Gastroesophageal sphincter (tissue), 4 donors: ENCODE results near the gene MUC5B. TPM values are rescaled to one million over a fixed set of nuclear protein-coding genes. Genes with fewer than 3 reads are reported as not detected.
"Not testable (repeated sequence)": the region's sequence is repeated elsewhere in the genome, so short reads cannot be mapped to it uniquely, and the experiment has no call there.

ENCODE experiments used
- ATAC-seq: fragments of 150-250 bp; one replicate; pipeline ENCODE4 v1.9.1; 2016; ENCODE audit warnings: mild to moderate bottlenecking, moderate library complexity
- H3K27ac ChIP-seq, 4 donors: fragments of 200-600 bp; sonication (generic) in 3 of 4; 1 replicate in 3 of 4; 2 replicates in 1 of 4; pipeline ENCODE4 v1.5.1; 2016 to 2019
- H3K27me3 ChIP-seq: fragments of 200-600 bp; sonication (generic); one replicate; pipeline ENCODE4 v1.5.1; 2019
- H3K36me3 ChIP-seq, 2 donors: fragments of 200-600 bp; sonication (generic); one replicate each; pipeline ENCODE4 v1.5.1; 2019; ENCODE audit warnings: control low read depth in 1 of 2
- H3K4me1 ChIP-seq, 3 donors: fragments of 200-600 bp; sonication (generic); 1 replicate in 2 of 3; 2 replicates in 1 of 3; pipeline ENCODE4 v1.5.1; 2016 to 2019; ENCODE audit warnings: control low read depth in 2 of 3
- H3K4me3 ChIP-seq, 2 donors: fragments of 200-600 bp; sonication (generic); one replicate each; pipeline ENCODE4 v1.5.1; 2019; ENCODE audit warnings: mild to moderate bottlenecking in 1 of 2, moderate library complexity in 1 of 2
- H3K9me3 ChIP-seq, 3 donors: fragments of 200-600 bp; sonication (generic); one replicate each; pipeline ENCODE4 v1.5.1; 2017 to 2019; ENCODE audit warnings: control low read depth in 2 of 3
- EP300 ChIP-seq: sonication (generic); formaldehyde crosslinking; IDR thresholded peaks from one replicate; pipeline ENCODE4 v1.6.1; 2017; ENCODE audit warnings: antibody characterized with exemption, mild to moderate bottlenecking
- POLR2A ChIP-seq, 2 donors: fragments of 450-650 bp; IDR thresholded peaks; one replicate each; pipeline ENCODE4 v1.6.1; 2017; ENCODE audit warnings: antibody characterized with exemption in 2 of 2, mild to moderate bottlenecking in 2 of 2, moderate library complexity in 1 of 2
- POLR2AphosphoS5 ChIP-seq: sonication (generic); formaldehyde crosslinking; IDR thresholded peaks from one replicate; pipeline ENCODE4 v1.6.1; 2017; ENCODE audit warnings: antibody characterized with exemption
- WGBS, 2 donors: methylation state at CpG; one replicate each; pipeline ENCODE4 v1.1.5; 2018; ENCODE audit warnings: low coverage in 1 of 2; 5-methylcytosine and 5-hydroxymethylcytosine counted together
- total RNA-seq, 4 donors: library from RNA; depleted of rRNA; stranded (reverse); fragments of >200 nt; gene quantifications; one replicate each; pipeline ENCODE4 v1.1.0, GENCODE V29; 2016
- TF ChIP-seq, protein P1 (sequence below), 4 experiments: fragments of 200-600 bp in 2 of 4; fragments of 450-650 bp in 2 of 4; sonication (generic) in 1 of 4; IDR thresholded peaks; one replicate each; pipeline ENCODE4 v1.5.1; 2017 to 2019; ENCODE audit warnings: antibody characterized with exemption in 4 of 4, mild to moderate bottlenecking in 2 of 4, moderate library complexity in 2 of 4

MUC5B gene
- total RNA-seq, 4 donors from 2014 or later, result 0.13 to 199 (median 0.60) TPM

DNA sequence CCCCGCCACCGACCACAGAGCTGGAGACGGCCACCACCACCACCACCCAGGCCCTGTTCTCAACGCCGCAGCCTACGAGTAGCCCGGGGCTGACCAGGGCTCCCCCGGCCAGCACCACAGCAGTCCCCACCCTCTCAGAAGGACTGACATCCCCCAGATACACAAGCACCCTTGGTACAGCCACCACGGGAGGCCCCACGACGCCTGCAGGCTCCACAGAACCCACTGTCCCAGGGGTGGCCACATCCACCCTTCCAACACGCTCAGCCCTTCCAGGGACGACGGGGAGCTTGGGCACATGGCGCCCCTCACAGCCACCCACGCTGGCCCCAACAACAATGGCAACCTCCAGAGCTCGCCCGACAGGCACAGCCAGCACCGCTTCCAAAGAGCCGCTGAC is 18.8 kb downstream of the MUC5B start:
- Histone ChIP-seq H3K9me3 (no peaks in the 10 kb centered on the region), H3K4me1 (no peaks in the 10 kb centered on the region), H3K27me3 (no peaks in the 10 kb centered on the region), H3K36me3 (no peaks in the 10 kb centered on the region), H3K4me3 (no peak overlapping the region), H3K27ac (no peak overlapping the region)
- 100% methylated on average over 1 of the region's 20 CpGs; no CpG with 5 or more reads in 1 of the 2 donors for WGBS, 2 donors
- TF ChIP-seq POLR2AphosphoS5 (no peak), POLR2A (IDR thresholded peaks at IDR 0.05) (no peak), EP300 (no peak)
- TF ChIP-seq, protein P1, sequence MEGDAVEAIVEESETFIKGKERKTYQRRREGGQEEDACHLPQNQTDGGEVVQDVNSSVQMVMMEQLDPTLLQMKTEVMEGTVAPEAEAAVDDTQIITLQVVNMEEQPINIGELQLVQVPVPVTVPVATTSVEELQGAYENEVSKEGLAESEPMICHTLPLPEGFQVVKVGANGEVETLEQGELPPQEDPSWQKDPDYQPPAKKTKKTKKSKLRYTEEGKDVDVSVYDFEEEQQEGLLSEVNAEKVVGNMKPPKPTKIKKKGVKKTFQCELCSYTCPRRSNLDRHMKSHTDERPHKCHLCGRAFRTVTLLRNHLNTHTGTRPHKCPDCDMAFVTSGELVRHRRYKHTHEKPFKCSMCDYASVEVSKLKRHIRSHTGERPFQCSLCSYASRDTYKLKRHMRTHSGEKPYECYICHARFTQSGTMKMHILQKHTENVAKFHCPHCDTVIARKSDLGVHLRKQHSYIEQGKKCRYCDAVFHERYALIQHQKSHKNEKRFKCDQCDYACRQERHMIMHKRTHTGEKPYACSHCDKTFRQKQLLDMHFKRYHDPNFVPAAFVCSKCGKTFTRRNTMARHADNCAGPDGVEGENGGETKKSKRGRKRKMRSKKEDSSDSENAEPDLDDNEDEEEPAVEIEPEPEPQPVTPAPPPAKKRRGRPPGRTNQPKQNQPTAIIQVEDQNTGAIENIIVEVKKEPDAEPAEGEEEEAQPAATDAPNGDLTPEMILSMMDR (IDR thresholded peaks at IDR 0.05), result no peak
- no peak for ATAC-seq

DNA sequence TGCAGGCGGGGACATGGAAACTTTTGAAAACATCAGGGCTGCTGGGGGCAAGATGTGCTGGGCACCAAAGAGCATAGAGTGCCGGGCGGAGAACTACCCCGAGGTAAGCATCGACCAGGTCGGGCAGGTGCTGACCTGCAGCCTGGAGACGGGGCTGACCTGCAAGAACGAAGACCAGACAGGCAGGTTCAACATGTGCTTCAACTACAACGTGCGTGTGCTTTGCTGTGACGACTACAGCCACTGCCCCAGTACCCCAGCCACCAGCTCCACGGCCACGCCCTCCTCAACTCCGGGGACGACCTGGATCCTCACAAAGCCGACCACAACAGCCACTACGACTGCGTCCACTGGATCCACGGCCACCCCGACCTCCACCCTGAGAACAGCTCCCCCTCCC is 19.4 kb downstream of the MUC5B start:
- WGBS, 2 donors, result 86 to 98% methylated on average over 7 of the region's 20 CpGs
- no peak overlapping the region for H3K27ac ChIP-seq
- no peak for TF ChIP-seq POLR2A (IDR thresholded peaks at IDR 0.05)
- TF ChIP-seq EP300, result no peak
- TF ChIP-seq, protein P1 (IDR thresholded peaks at IDR 0.05), result no peak
- no peak for TF ChIP-seq POLR2AphosphoS5

DNA sequence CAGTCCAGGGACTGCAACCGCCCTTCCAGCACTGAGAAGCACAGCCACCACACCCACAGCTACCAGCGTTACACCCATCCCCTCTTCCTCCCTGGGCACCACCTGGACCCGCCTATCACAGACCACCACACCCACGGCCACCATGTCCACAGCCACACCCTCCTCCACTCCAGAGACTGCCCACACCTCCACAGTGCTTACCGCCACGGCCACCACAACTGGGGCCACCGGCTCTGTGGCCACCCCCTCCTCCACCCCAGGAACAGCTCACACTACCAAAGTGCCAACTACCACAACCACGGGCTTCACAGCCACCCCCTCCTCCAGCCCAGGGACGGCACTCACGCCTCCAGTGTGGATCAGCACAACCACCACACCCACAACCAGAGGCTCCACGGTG is 19.9 kb downstream of the MUC5B start:
- not testable (repeated sequence) for H3K27me3 ChIP-seq, H3K4me3 ChIP-seq, H3K9me3 ChIP-seq, H3K36me3 ChIP-seq, H3K4me1 ChIP-seq, H3K27ac ChIP-seq, ATAC-seq
- WGBS, 2 donors, result 80% methylated on average over 1 of the region's 11 CpGs; no CpG with 5 or more reads in 1 of the 2 donors

More for the DNA sequence above, 19.4 kb downstream of the MUC5B start:
- ATAC-seq, result no peak
- Histone ChIP-seq H3K36me3 (no peaks in the 10 kb centered on the region), H3K4me3 (no peak overlapping the region), H3K27me3 (no peaks in the 10 kb centered on the region), H3K9me3 (no peaks in the 10 kb centered on the region), H3K4me1 (no peaks in the 10 kb centered on the region)

DNA sequence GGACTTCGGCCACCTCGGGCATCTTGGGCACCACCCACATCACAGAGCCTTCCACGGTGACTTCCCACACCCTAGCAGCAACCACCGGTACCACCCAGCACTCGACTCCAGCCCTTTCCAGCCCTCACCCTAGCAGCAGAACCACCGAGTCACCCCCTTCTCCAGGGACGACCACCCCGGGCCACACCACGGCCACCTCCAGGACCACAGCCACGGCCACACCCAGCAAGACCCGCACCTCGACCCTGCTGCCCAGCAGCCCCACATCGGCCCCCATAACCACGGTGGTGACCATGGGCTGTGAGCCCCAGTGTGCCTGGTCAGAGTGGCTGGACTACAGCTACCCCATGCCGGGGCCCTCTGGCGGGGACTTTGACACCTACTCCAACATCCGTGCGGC is 20.7 kb downstream of the MUC5B start:
- not testable (repeated sequence) for H3K27ac ChIP-seq, H3K9me3 ChIP-seq, H3K4me1 ChIP-seq, H3K4me3 ChIP-seq, H3K27me3 ChIP-seq, ATAC-seq, H3K36me3 ChIP-seq
- no CpG with 5 or more reads among the region's 18 CpGs for WGBS, 2 donors

DNA sequence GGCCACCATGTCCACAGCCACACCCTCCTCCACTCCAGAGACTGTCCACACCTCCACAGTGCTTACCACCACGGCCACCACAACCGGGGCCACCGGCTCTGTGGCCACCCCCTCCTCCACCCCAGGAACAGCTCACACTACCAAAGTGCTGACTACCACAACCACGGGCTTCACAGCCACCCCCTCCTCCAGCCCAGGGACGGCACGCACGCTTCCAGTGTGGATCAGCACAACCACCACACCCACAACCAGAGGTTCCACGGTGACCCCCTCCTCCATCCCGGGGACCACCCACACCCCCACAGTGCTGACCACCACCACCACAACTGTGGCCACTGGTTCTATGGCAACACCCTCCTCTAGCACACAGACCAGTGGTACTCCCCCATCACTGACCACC is 21.7 kb downstream of the MUC5B start:
- not testable (repeated sequence) for ATAC-seq, H3K4me1 ChIP-seq, H3K36me3 ChIP-seq, H3K9me3 ChIP-seq, H3K4me3 ChIP-seq, H3K27ac ChIP-seq, H3K27me3 ChIP-seq
- 97% methylated on average over 5 of the region's 9 CpGs; no CpG with 5 or more reads in 1 of the 2 donors for WGBS, 2 donors

DNA sequence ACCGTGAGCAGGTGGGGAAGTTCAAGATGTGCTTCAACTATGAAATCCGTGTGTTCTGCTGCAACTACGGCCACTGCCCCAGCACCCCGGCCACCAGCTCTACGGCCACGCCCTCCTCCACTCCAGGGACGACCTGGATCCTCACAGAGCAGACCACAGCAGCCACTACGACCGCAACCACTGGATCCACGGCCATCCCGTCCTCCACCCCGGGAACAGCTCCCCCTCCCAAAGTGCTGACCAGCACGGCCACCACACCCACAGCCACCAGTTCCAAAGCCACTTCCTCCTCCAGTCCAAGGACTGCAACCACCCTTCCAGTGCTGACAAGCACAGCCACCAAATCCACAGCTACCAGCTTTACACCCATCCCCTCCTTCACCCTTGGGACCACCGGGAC is 22.9 kb downstream of the MUC5B start:
- not testable (repeated sequence) for H3K27ac ChIP-seq, H3K4me3 ChIP-seq, H3K9me3 ChIP-seq, H3K4me1 ChIP-seq, H3K36me3 ChIP-seq, H3K27me3 ChIP-seq, ATAC-seq
- WGBS, 2 donors, result 90 to 100% methylated on average over 1 to 6 of the region's 14 CpGs

DNA sequence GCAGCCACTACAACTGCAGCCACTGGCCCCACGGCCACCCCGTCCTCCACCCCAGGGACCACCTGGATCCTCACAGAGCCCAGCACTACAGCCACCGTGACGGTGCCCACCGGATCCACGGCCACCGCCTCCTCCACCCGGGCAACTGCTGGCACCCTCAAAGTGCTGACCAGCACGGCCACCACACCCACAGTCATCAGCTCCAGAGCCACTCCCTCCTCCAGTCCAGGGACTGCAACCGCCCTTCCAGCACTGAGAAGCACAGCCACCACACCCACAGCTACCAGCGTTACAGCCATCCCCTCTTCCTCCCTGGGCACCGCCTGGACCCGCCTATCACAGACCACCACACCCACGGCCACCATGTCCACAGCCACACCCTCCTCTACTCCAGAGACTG is 23.4 kb downstream of the MUC5B start:
- not testable (repeated sequence) for H3K27ac ChIP-seq, H3K9me3 ChIP-seq, H3K4me3 ChIP-seq, H3K36me3 ChIP-seq, H3K4me1 ChIP-seq, ATAC-seq, H3K27me3 ChIP-seq
- 97 to 100% methylated on average over 1 to 6 of the region's 14 CpGs for WGBS, 2 donors

DNA sequence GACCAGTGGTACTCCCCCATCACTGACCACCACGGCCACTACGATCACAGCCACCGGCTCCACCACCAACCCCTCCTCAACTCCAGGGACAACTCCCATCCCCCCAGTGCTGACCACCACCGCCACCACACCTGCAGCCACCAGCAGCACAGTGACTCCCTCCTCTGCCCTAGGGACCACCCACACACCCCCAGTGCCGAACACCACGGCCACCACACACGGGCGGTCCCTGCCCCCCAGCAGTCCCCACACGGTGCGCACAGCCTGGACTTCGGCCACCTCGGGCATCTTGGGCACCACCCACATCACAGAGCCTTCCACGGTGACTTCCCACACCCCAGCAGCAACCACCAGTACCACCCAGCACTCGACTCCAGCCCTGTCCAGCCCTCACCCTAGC is 24.2 kb downstream of the MUC5B start:
- not testable (repeated sequence) for H3K4me3 ChIP-seq, H3K27me3 ChIP-seq, H3K27ac ChIP-seq, H3K9me3 ChIP-seq, ATAC-seq, H3K36me3 ChIP-seq, H3K4me1 ChIP-seq
- no CpG with 5 or more reads among the region's 14 CpGs for WGBS, 2 donors

DNA sequence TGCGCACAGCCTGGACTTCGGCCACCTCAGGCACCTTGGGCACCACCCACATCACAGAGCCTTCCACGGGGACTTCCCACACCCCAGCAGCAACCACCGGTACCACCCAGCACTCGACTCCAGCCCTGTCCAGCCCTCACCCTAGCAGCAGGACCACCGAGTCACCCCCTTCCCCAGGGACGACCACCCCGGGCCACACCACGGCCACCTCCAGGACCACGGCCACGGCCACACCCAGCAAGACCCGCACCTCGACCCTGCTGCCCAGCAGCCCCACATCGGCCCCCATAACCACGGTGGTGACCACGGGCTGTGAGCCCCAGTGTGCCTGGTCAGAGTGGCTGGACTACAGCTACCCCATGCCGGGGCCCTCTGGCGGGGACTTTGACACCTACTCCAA is 26.1 kb downstream of the MUC5B start:
- ATAC-seq, H3K27me3 ChIP-seq, H3K36me3 ChIP-seq, H3K4me3 ChIP-seq, H3K4me1 ChIP-seq, H3K27ac ChIP-seq, H3K9me3 ChIP-seq: not testable (repeated sequence)
- 100% methylated on average over 4 of the region's 18 CpGs; no CpG with 5 or more reads in 1 of the 2 donors for WGBS, 2 donors

DNA sequence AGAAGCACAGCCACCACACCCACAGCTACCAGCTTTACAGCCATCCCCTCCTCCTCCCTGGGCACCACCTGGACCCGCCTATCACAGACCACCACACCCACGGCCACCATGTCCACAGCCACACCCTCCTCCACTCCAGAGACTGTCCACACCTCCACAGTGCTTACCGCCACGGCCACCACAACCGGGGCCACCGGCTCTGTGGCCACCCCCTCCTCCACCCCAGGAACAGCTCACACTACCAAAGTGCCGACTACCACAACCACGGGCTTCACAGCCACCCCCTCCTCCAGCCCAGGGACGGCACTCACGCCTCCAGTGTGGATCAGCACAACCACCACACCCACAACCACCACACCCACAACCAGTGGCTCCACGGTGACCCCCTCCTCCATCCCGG is 27.5 kb downstream of the MUC5B start:
- H3K9me3 ChIP-seq, ATAC-seq, H3K27ac ChIP-seq, H3K4me1 ChIP-seq, H3K36me3 ChIP-seq, H3K27me3 ChIP-seq, H3K4me3 ChIP-seq: not testable (repeated sequence)
- WGBS, 2 donors, result 85% methylated on average over 4 of the region's 12 CpGs; no CpG with 5 or more reads in 1 of the 2 donors
